HG02943 (cell line): ENCODE data around the gene SCLY.
A peak's percentile ranks its signal among the peaks of the same experiment; 100 is the strongest.
"Not testable (repeated sequence)": the region's sequence is repeated elsewhere in the genome, so short reads cannot be mapped to it uniquely, and the experiment has no call there.

ENCODE experiments used
- ATAC-seq: cut with Tn5 transposase; IDR thresholded peaks from one replicate; pipeline ENCODE4 v1.9.1; 2021; ENCODE audit warnings: mild to moderate bottlenecking, low read depth, moderate library complexity; ENCODE audit not compliant: unreplicated experiment

SCLY gene

DNA sequence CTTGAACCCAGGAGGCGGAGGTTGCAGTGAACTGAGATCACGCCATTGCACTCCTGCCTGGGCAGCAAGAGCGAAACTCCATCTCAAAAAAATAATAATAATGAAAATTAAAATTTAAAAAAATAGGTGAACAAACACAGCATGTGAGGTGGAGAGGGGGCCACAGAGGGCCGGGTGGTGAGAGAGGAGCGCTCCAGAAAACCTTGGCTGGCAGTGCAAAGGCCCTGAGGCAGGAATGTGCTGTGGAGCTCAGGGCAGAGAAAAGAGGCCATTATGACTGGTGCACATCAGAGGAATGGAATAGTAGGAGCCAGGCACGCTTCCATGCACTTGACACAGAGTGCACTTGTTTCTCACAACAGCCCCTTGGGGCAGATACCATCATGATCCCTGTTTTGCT lies 21.6 kb upstream of the SCLY start:
- ATAC-seq: no peak

- no peak for ATAC-seq
Measured at GRCh38 chr2:238039985-238040384, 20.8 kb upstream of the SCLY start.

DNA sequence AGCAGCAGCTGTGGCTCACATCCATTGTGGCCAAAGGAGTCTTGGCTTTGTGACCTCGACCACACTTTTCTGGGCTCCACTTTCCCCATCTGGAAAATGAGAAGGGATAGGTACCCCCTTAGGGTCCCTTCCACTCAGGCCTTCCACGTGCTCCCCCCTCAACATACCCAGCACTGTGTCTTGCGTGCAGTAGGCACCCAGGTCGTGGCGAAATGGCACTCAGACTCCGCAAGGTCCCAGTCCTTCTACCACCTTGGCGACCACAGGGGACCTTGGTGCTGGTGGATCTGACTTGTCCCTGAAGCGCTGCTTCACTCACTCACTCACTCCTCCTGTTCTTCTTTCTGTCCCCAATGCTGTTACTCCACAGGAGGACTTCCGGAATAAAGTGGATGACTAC lies 19.9 kb upstream of the SCLY start:
- ATAC-seq: no peak

DNA sequence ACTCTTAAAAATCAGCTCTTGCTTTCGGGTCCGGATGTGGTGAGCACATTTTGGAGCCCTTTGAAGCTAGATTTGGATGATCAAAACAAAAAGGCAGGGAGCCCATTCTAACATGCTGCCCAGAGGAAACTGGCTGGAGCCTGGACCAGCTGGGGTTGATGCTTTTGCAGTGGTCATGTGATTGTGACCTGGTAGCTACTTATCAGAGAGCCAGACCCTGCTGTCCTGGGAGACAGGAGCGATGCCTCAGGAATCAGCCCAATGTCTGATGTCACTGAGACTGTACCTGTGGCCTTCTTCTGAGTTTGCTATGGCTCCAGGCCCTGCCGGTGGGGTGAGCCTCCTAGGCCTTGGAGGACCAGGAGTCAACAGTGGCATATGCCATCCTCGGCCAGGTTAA lies 18.7 kb upstream of the SCLY start:
- no peak for ATAC-seq

DNA sequence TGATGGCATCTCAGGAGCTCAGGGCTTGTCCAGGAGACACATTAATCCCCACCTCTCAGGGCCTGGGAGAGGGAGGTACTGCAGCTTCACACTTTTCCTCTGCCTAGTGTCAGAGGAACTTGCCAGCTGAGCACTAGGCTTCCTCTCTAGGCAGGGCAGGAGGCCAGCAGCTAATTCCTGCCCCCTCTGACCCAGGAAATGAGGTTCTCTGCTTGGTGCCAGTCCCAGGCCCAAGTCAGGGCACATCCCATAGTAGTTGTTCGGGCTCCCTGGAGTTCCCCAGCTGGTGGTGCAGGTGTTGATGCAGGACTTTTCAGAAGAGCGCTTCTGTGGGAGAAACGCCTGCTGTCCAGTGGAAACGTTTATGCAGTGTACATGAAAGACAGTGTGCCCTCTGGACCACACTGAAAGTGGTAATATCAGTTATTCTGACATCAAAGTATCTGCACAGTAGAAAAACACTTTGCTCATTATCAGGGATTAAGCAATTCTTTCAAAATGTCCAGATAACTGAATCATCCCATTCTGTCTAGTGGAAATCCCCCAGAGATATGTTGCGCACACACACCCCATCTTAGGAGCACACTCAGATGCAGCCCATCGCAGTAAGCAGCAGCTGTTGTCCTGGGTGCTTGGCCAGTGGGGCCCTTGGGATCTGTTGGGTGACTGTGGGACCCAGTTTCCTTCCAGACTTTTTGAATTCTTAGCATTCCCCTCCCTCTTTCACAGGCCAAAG lies 17.8 kb upstream of the SCLY start:
- ATAC-seq: no peak

GRCh38 chr2:238043851-238044250 lies 16.9 kb upstream of the SCLY start:
- no peak for ATAC-seq

- no peak for ATAC-seq
Measured at GRCh38 chr2:238045575-238045974, 15.2 kb upstream of the SCLY start.

GRCh38 chr2:238046725-238047270 lies 14.0 kb upstream of the SCLY start:
- ATAC-seq: no peak

DNA sequence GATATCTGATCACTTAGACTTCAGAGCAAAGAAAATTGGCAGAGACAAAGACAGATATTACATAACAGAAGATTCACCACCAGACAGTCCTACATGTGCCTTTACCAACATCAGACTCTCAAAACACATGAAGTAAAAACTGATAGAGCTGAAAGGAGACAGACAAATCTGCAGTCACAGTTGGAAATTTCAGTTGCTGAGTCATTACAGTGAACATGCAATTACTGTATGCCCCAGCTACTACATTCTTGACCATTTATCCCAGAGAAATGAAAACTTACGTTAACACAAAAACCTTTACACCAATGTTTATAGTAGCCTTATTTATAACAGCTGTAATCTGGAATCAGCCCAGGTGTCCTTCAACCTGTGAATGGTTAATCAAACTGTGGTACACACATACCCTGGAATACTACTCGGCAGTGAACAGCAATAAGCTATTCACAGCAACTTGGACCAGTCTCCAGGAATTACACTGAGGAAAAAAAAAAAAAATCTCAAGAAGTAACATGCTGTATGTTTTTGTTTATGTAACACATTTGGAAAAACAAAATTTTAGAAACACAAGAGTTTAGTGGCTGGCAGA lies 7.5 kb upstream of the SCLY start:
- ATAC-seq: no peak

DNA sequence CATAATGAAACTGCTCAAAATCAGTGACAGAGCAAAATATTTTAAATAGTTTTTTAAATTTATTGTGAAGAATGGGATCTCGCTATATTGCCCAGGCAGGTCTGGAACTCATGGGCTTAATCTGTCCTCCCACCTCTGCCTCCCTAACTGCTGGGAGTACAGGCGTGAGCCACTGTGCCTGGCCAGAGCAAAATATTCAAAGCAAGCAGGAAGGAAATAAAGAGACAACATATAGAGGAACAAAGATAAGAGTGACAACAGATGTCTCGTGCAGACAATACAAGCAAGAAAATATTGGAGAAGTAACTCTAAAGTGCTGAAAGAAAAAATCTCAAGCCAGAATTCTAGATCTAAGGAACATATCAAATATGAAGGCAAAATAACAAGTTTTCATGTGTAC lies 5.0 kb upstream of the SCLY start:
- no peak for ATAC-seq

GRCh38 chr2:238057696-238058575 lies 2.9 kb upstream of the SCLY start:
- not testable (repeated sequence) for ATAC-seq

- no peak for ATAC-seq
Measured at GRCh38 chr2:238059505-238059904, 1.3 kb upstream of the SCLY start.

- no peak for ATAC-seq
Measured at GRCh38 chr2:238060096-238060541, 682 bp upstream of the SCLY start.

DNA sequence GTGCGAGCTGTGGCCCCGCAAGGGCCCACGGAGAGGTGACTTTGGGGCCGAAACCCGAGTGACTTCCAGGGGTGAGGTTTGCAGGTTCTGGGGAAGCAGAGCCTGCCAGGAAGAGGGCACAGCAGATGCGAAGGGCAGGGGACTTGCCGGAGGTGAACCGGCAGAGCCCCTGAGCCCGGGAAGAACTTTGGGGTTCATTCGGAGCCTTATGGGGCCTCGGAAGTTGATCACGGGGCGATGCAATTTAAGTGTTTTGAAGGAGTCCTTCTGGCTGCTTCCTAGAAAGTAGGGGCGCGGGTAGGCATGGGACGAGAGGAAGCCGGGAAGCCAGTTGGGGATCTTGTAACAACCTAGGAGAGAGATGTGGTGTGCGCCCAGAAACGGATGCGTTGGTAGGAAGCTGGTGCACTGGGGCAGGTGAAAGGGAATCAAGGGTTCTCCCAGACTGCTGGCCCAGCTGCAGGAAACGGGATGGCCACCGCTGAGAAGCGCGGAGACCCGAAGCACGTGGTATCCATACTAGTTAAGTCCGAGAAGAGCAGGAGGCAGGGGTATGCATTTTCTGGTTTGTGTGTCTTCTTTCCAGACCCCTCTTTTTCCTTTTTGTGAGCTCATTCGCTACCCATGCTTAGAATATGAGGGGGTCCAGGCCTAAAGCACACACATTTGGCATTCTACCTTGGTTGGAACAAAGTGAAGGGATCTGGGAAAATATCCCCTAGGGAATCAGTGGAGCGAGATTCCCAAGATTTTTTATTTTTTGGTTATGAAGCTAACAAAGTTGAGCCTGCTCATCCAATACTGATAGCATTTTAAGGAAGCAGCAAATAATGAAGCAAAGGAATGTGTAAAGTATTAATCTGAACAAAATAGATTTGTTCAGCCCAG lies 758 bp downstream of the SCLY start:
- ATAC-seq: peak; percentile 15

DNA sequence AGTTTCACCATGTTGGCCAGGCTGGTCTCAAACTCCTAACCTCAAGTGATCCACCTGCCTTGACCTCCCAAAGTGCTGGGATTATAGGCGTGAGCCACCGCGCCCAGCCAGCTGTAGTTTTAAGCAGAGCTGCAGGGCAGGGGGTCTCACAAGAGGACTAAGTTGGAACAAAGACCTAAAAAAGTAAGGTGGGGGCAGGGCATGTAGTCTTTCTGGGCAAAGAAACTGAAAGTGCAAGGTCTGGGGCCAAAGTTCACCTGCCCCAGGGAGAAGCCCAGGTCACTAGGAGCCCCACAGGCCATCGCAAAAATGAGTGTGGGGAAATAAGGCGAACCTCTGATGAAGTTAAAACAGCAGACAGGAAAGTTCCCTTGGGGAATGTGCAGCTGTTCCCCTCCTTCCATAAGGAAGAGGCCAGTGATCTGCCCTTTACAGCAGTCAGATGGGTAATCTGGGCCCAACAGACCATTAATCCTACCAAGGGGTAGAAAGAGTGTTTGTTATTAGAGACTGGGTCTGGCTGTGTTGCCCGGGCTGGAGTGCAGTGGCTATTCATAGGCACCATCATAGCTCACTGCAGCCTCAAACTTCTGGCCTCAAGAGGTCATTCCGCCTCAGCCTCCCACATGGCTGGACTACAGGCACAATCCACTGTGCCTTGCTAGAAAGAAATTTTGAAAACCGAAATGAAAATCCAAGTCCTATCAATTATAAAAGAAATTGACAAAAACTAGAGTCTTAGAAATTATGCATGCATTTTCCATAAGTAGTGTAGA lies 2.8 kb downstream of the SCLY start:
- ATAC-seq: no peak

- ATAC-seq: no peak
Measured at GRCh38 chr2:238064376-238064775, 3.6 kb downstream of the SCLY start.

GRCh38 chr2:238065071-238065846 lies 4.5 kb downstream of the SCLY start:
- no peak for ATAC-seq

DNA sequence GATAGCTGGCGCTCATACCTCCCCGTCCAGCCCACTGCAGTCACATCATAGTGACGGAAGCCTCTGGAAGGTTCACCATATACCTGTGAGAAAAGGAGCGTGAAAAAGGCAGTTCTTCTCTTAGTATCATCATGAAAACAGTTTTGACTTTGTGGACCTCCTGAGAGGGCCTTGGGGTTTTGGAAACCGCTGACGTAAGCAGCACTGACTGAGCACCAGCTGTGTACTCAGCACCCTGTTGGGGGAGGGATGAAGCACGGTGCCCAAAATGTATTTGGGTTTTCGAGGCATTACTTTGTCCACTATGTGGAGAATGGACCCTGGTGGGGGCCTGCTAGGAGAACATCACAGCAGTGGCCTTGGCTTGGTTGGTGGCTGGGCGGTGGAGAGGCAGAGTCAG lies 5.4 kb downstream of the SCLY start:
- no peak for ATAC-seq

DNA sequence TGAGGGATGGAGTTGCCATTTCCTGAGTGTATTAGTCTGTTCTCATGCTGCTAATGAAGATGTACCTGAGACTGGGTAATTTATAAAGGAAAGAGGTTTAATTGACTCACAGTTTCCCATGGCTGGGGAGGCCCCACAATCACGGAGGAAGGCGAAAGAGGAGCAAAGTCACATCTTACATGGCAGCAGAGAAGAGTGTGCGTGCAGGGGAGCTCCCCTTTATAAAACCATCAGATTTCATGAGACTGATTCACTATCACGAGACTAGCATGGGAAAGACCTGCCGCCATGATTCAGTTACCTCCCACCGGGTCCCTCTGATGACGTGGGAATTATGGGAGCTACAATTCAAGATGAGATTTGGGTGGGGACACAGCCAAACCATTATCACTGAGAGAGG lies 5.9 kb downstream of the SCLY start:
- not testable (repeated sequence) for ATAC-seq
